PC-3 (cell line): Measurements from ENCODE around the gene STX12.

Experiments used
- CTCF ChIP-seq: fragments of 300-600 bp; sonication (generic); conservative IDR thresholded peaks from 2 replicates; pipeline ENCODE4 v1.5.1; 2017; ENCODE audit warnings: antibody characterized with exemption, low read depth, mild to moderate bottlenecking, low read length
- EZH2 ChIP-seq: fragments of 300-600 bp; sonication (generic); IDR thresholded peaks from one replicate; pipeline ENCODE4 v1.6.1; 2017; ENCODE audit warnings: antibody characterized with exemption, mild to moderate bottlenecking, low read length; ENCODE audit not compliant: unreplicated experiment
- EZH2phosphoT487 ChIP-seq: fragments of 300-600 bp; sonication (generic); IDR thresholded peaks from 2 replicates; pipeline ENCODE4 v1.6.1; 2018; ENCODE audit warnings: mild to moderate bottlenecking, antibody characterized with exemption, low read length, borderline replicate concordance

DNA sequence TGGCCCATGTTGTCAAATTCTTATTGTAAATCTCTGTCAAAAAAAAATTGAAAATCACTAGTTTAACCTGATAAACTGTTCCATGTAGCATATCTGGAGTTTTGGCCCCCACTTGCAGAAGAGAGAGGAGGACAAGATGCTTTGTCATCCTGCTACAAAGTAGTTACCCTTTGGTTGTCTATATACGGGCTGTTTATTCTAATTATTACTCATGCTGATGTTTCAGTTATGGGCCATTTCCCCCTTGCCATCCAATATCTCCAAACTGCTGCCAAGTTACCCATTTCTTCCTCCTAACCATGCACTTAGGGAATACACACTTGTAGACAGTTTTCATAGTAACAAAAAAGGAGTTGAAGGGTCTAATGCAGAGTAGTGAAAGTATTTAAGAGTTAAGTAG is 22.6 kb downstream of the STX12 start:
- TF ChIP-seq CTCF = no peak
- no peak for TF ChIP-seq EZH2phosphoT487
- TF ChIP-seq EZH2 = no peak
